ENCODE measurements around the gene BID.

The BID gene

GRCh38 chr22:17739196-17739975 is 34.9 kb downstream of the BID start:
- DNase-seq (ENCODE audit: extremely low read depth in 1 of 2, low read depth in 1 of 2): no peak

DNA sequence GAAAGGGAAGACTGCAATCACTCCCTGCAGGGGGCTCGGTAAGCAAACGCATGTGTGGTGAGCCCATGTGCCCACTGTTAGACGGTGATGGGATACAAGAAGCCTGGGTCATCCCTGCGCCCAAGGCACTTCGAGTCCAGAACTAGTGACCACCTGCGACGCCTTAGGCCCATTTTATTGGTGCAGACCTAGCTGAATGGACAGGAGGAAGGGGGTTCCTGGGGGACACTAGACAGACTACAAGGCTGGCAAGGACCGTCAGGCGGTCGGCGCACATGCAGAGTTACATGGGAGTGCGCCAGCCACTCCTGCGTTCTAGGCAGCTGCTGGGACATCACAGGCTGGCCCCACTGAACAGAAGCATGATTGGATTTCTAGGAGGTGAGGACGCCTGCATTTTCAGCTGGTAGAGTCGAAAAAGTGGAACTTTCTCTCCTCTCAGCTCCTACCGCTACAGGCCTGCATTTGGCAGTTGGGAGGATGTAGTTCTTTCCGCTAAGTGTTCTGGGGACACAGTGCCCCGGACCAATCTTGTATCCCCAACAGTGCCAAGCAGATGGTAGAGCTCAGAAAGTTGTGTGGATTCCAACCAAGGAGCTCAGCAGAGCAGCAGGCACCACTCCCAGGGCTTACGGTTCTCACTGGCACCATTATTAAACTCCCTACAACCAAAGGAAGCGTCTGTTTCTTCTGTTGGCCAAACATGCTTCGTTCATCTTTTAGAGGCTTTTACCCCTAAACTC is 35.7 kb downstream of the BID start:
- DNase-seq (ENCODE audit: extremely low read depth in 1 of 2, low read depth in 1 of 2): no peak

- DNase-seq (ENCODE audit: extremely low read depth in 1 of 2, low read depth in 1 of 2): no peak
Observed at GRCh38 chr22:17734187-17734586, 40.1 kb downstream of the BID start.

DNA sequence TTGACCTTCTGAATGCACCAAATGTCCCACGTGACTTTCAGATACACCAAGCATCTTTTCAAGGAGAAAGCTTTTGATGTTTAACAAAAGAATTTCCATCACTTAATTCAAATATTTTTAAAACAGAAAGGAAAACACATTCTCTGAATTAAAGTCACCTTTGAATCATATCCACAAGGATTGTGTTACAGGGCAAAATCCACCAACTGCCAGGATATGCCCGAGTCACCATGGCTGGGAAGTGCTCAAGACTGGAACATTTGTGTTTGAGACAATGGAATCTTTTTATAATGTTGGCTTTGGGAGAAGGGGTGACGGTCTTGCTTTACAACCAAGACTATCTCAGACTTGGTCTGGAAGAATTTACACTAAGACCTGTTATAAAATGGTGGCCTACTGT is 40.8 kb downstream of the BID start:
- DNase-seq (ENCODE audit: extremely low read depth in 1 of 2, low read depth in 1 of 2): no peak

DNA sequence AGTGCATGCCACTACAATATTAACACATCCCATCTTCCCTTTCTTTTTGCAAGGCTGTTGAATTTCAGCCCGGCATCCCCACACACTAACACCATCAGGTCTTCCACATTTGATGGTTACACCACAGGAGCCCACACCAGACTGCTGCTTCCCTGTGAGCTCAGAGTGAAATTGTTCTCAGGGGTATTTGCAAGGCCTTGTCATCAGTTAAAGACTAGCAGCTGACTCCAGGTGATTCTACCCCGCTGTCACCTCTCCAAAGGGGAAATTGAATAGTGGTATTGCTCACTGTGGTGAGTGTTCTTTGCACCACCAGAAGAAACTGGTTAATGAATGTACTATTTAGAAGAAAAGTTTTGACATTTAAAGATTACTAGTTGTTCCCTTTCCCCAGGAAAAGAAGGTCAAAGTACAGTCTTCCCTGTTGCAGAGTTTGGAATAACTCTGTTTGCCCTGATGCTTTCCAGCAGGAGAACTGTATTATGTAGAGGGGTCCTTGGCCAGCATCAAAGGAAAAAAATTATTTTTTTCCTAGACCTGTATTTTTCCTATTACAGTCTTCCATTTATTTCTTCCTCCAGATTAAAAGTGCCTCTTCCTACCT is 41.9 kb downstream of the BID start:
- no peak for DNase-seq (ENCODE audit: extremely low read depth in 1 of 2, low read depth in 1 of 2)

DNA sequence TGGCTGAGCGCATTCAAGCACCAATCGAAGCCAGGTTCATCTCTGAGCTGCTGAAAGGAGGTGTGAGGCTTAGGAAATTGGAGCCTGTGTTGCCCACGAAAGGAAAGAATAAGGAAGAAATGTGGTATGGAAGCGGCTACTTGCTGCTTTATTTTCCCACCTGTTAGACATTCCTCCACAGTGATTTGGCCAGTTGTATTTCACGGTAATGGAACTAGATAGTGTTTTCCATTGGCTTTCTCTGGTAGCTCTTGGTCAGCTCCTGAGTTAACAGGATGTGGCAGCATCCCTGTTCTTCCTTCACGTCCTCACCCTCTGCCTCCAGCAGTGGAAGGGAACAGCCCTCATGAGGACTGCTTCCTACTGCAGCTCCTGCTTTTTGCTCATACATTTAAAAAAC is 44.7 kb downstream of the BID start:
- no peak for DNase-seq (ENCODE audit: extremely low read depth in 1 of 2, low read depth in 1 of 2)

DNA sequence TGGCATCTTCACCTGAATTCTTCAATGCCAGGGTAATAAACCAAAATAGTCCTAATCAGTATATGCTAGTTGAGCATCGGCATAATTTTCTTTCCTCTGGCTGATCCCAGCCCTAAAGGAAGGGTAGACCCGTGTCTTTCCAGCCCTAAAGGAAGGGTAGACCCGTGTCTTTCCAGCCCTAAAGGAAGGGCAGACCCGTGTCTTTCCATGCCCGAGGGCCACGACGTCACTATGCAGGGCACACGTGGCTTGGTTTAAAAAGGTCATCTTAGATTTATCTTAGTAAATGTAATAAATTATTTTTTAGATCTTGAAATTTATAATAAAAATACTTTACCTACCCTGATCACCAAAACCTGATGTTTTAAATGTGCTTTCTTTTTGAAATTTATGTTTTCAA is 45.5 kb downstream of the BID start:
- DNase-seq (ENCODE audit: extremely low read depth in 1 of 2, low read depth in 1 of 2): no peak

GRCh38 chr22:17726928-17727897 is 47.1 kb downstream of the BID start:
- no peak for DNase-seq (ENCODE audit: extremely low read depth in 1 of 2, low read depth in 1 of 2)

- no peak for DNase-seq (ENCODE audit: extremely low read depth in 1 of 2, low read depth in 1 of 2)
Observed at GRCh38 chr22:17726006-17726927, 48.0 kb downstream of the BID start.

- DNase-seq (ENCODE audit: extremely low read depth in 1 of 2, low read depth in 1 of 2): no peak
Observed at GRCh38 chr22:17725500-17725796, 48.8 kb downstream of the BID start.

DNA sequence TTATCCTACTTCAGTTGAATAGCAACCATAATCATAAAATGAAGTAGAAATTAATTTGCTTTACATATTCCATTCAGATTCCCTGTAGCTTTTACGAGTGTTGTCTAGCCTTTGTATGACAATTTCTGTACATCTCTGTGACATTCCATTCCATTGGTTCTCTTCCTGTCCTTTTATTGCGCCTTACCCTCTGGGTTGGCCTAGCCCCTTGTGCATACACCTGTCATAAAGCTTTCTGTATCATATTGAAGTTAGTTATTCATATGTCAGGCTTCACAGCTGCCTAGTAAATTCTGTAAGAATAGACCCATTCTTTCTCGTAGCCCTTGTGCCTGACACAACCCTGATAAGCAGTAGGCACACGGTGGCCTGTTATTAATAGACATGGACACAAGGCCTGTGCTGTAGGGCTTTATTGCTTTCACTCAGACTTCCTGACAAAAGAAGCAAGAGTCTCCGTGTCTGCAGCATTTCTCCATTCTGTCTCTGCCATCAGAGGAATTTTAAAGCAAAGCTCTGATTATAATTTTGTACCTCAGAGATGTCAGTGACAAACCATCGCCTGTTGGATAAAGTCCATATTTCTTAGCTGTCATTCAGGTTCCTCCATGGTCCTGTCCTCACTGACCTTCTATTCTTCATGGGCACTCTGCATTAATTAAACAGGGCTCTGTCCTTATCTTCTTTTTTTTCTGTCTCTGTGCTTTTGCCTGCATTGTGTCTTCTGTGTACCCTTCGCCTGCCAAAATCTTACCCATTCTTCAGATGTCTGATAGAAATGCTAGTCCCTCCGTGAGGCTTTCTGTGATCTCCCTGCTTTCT is 49.4 kb downstream of the BID start:
- no peak for DNase-seq (ENCODE audit: extremely low read depth in 1 of 2, low read depth in 1 of 2)

DNA sequence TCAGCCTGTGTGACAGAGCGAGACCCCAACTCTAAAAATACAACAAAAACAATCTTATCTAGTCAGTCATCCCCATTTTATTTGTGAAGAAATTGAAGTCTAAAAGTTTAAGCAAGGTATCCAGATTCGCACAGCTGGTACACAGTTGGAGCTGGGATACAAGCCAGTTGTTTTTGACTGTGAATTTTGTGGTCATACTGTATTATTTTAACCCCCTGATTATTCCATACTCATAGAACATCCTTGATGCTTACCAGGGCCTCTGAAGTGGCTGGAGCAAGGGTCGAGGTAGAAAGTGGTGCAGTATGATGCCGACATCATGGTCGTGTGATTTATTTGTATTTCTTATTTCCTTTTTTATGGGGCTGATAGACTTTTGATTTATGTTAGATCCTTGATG is 50.0 kb downstream of the BID start:
- no peak for DNase-seq (ENCODE audit: extremely low read depth in 1 of 2, low read depth in 1 of 2)

- DNase-seq (ENCODE audit: extremely low read depth in 1 of 2, low read depth in 1 of 2): no peak
Observed at GRCh38 chr22:17719911-17720310, 54.4 kb downstream of the BID start.

- no peak for DNase-seq (ENCODE audit: extremely low read depth in 1 of 2, low read depth in 1 of 2)
Observed at GRCh38 chr22:17717708-17718107, 56.6 kb downstream of the BID start.

- DNase-seq (ENCODE audit: extremely low read depth in 1 of 2, low read depth in 1 of 2): no peak
Observed at GRCh38 chr22:17716529-17716928, 57.7 kb downstream of the BID start.

DNA sequence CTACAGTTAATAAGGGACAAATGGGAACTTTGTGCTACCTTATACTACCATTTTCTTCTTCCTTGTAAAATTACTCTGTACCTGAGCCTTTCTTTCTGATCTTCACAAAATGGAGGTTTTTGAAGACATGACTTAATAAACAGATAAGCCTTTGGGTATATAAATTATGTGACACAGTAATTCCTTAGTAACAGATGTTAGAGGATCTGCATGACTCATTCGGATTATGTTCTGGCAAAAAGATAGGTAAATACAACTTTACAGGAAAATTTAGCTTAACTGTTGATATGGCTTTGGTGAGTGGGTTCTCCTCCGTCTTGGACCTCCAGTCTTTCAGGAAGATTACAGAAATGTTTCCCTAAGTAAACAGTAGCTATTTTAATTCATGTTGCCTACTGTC is 61.8 kb downstream of the BID start:
- no peak for DNase-seq (ENCODE audit: extremely low read depth in 1 of 2, low read depth in 1 of 2)

- no peak for DNase-seq (ENCODE audit: extremely low read depth in 1 of 2, low read depth in 1 of 2)
Observed at GRCh38 chr22:17710023-17710422, 64.2 kb downstream of the BID start.

GRCh38 chr22:17707526-17707925 is 66.7 kb downstream of the BID start:
- DNase-seq (ENCODE audit: extremely low read depth in 1 of 2, low read depth in 1 of 2): no peak

- DNase-seq (ENCODE audit: extremely low read depth in 1 of 2, low read depth in 1 of 2): no peak
Observed at GRCh38 chr22:17706947-17707346, 67.3 kb downstream of the BID start.
